ENCODE results near the gene RANBP3.
A peak's percentile ranks its signal among the peaks of the same experiment; 100 is the strongest.
"Not testable (repeated sequence)": the region's sequence is repeated elsewhere in the genome, so short reads cannot be mapped to it uniquely, and the experiment has no call there.

The RANBP3 gene

GRCh38 chr19:5977785-5978605 is at the start of gene RANBP3:
Gene RANBP3 (minus strand): TSS chr19:5978140. CDS start chr19:5978082, 58 bp downstream.
- intact Hi-C loops (cut with DNase I): loop anchor here (5.0 kb wide), 1 partner anchor 76 kb away; the partner anchor contains the start of genes NDUFA11 and VMAC
- peak; percentile 90 to 99 (median 97) for DNase-seq

GRCh38 chr19:6026390-6027227 is 48.7 kb upstream of the RANBP3 start:
- DNase-seq: peak in 1 of 42 donors; percentile 24
- intact Hi-C loops (cut with DNase I): no loop called here

- intact Hi-C loops (cut with DNase I); DNase-seq: not testable (repeated sequence)
These were observed 46.8 kb upstream of the RANBP3 start for GRCh38 chr19:6024756-6025155.

GRCh38 chr19:6023936-6024335 is 46.0 kb upstream of the RANBP3 start:
- intact Hi-C loops (cut with DNase I): no loop called here
- DNase-seq: no peak

GRCh38 chr19:6023085-6023682 is 45.2 kb upstream of the RANBP3 start:
- no peak for DNase-seq
- intact Hi-C loops (cut with DNase I): no loop called here

GRCh38 chr19:6022570-6023064 is 44.7 kb upstream of the RANBP3 start:
- intact Hi-C loops (cut with DNase I): no loop called here
- no peak for DNase-seq

GRCh38 chr19:6021878-6022569 is 44.1 kb upstream of the RANBP3 start:
- DNase-seq: peak; percentile 48 to 92 (median 78)
- intact Hi-C loops (cut with DNase I): no loop called here

- no peak for DNase-seq
These were observed 43.2 kb upstream of the RANBP3 start for GRCh38 chr19:6020972-6021805.

GRCh38 chr19:6020166-6020882 is 42.4 kb upstream of the RANBP3 start:
- no peak for DNase-seq
- intact Hi-C loops (cut with DNase I): no loop called here

More at GRCh38 chr19:6020972-6021805, 43.2 kb upstream of the RANBP3 start:
- intact Hi-C loops (cut with DNase I): no loop called here

GRCh38 chr19:6018786-6019185 is 40.8 kb upstream of the RANBP3 start:
- intact Hi-C loops (cut with DNase I): no loop called here
- no peak for DNase-seq

- intact Hi-C loops (cut with DNase I): no loop called here
- no peak for DNase-seq
These were observed 39.6 kb upstream of the RANBP3 start for GRCh38 chr19:6017576-6017975.

GRCh38 chr19:6015841-6016545 is 38.1 kb upstream of the RANBP3 start:
- no peak for DNase-seq
- intact Hi-C loops (cut with DNase I): no loop called here

- no peak for DNase-seq
- intact Hi-C loops (cut with DNase I): no loop called here
These were observed 36.7 kb upstream of the RANBP3 start for GRCh38 chr19:6014551-6015135.

- intact Hi-C loops (cut with DNase I): no loop called here
- no peak for DNase-seq
These were observed 34.7 kb upstream of the RANBP3 start for GRCh38 chr19:6012426-6013170.

- intact Hi-C loops (cut with DNase I): no loop called here
- no peak for DNase-seq
These were observed 33.9 kb upstream of the RANBP3 start for GRCh38 chr19:6011794-6012193.

- intact Hi-C loops (cut with DNase I): no loop called here
- DNase-seq: no peak
These were observed 33.3 kb upstream of the RANBP3 start for GRCh38 chr19:6011206-6011605.

Measured in head of caudate nucleus (tissue), 42 donors.